Skeletal muscle tissue (tissue), 4 donors: Measurements from ENCODE around the gene HCLS1. TPM values are rescaled to one million over a fixed set of nuclear protein-coding genes. Genes with fewer than 3 reads are reported as not detected.
A peak's percentile ranks its signal among the peaks of the same experiment; 100 is the strongest.

Source experiments
- H3K27ac ChIP-seq: one replicate; pipeline ENCODE4 v1.7.0; 2013; ENCODE audit warnings: mild to moderate bottlenecking, low read depth, low read length, inconsistent platforms
- H3K27me3 ChIP-seq, 3 donors: one replicate each; pipeline ENCODE4 v1.7.0; 2013; ENCODE audit warnings: low read length in 3 of 3; ENCODE audit not compliant: control insufficient read depth in 3 of 3, insufficient read depth in 3 of 3
- H3K36me3 ChIP-seq, 3 donors: one replicate each; pipeline ENCODE4 v1.7.0; 2013; ENCODE audit warnings: low read length in 3 of 3; ENCODE audit not compliant: control insufficient read depth in 3 of 3, insufficient read depth in 3 of 3
- H3K4me1 ChIP-seq, 3 donors: one replicate each; pipeline ENCODE4 v1.7.0; 2013; ENCODE audit warnings: low read length in 3 of 3, mild to moderate bottlenecking in 3 of 3; ENCODE audit not compliant: control insufficient read depth in 3 of 3, insufficient read depth in 3 of 3
- H3K4me3 ChIP-seq, 3 donors: one replicate each; pipeline ENCODE4 v1.7.0; 2013; ENCODE audit warnings: low read length in 3 of 3
- H3K9ac ChIP-seq, 3 donors: one replicate each; pipeline ENCODE4 v1.7.0; 2013; ENCODE audit warnings: low read length in 3 of 3, mild to moderate bottlenecking in 3 of 3, moderate library complexity in 2 of 3, low read depth in 1 of 3
- H3K9me3 ChIP-seq, 3 donors: one replicate each; pipeline ENCODE4 v1.7.0; 2013; ENCODE audit warnings: low read length in 3 of 3; ENCODE audit not compliant: control insufficient read depth in 3 of 3
- total RNA-seq: library from RNA; depleted of rRNA; stranded (reverse); fragments of >200 nt; gene quantifications from one replicate; pipeline ENCODE4 v1.2.3, GENCODE V29; 2014
- donor health status: Osteomylitis.

The HCLS1 gene
- total RNA-seq, 1 donor from 2014 or later = 9.4 TPM

DNA sequence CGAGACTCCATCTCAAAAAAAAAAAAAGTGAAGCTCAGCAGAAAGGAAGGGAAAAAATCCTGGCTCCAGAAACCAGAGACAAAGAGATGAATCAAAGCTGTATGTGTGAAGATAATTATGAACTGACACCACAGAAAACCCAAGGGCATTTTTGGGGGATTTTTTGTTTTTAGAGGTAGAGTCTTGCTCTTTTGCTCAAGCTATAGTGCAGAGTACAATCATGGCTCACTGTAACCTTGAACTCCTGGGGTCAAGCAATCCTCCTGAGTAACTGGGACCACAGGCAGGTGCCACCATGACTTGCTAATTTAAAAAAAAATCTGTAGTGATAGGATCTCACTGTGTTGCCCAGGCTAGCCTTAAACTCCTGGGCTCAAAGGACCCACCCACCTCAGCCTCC is 22.8 kb downstream of the HCLS1 start:
- no peak overlapping the region for H3K9ac ChIP-seq
- peaks cover 0 to 4% (median 0%) of the 10 kb centered on the region in 3 donors for H3K36me3 ChIP-seq

DNA sequence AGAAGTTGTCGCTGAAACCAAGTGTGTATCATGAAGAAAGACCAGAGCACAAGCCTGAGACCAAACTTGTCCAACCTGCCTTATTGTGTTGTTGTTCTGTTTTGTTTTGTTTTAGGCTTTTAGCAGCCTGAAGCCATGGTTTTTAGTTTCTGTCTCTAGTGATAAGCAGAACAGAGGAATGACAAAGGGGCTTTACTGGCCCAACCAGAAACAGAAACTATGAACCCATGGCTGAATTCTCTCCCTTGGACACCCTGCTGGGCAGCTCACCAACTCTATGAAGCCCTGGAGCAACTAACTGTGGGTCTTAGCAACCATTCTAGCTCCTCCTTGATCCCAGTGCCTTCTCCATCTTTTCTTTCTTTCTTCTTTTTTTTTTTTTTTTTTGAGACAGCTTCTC is 30.3 kb downstream of the HCLS1 start:
- H3K27me3 ChIP-seq = no peaks in the 10 kb centered on the region
- no peak overlapping the region for H3K9ac ChIP-seq
- H3K4me1 ChIP-seq = peaks cover 0 to 3% (median 0%) of the 10 kb centered on the region in 3 donors
- H3K4me3 ChIP-seq = no peak overlapping the region
- H3K9me3 ChIP-seq = no peaks in the 10 kb centered on the region
- peaks cover 5 to 39% (median 22%) of the 10 kb centered on the region in 3 donors for H3K36me3 ChIP-seq
- H3K27ac ChIP-seq = no peak overlapping the region

More for the DNA sequence above, 22.8 kb downstream of the HCLS1 start:
- Histone ChIP-seq H3K27me3 (no peaks in the 10 kb centered on the region), H3K9me3 (no peaks in the 10 kb centered on the region), H3K4me3 (no peak overlapping the region), H3K4me1 (no peaks in the 10 kb centered on the region), H3K27ac (no peak overlapping the region)

DNA sequence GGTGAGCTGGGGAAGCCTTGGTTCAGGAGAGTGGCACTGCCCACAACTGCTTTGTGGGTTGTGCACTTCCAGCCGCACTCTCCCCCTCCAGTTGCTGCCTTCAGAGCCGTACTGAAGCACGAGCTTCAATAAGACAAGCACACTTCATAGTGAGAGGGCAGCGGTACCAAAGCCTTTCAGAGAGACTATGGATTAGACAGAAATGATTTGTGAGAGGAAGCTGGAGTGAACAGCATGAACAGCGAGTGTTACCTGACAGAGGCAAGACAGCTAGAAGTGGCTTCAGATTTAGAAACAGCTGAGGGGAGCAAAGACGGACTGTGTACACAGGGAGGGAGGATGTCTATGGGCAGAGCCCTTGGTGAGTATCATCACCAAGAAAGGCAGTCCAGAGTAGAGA is 31.1 kb downstream of the HCLS1 start:
- H3K9me3 ChIP-seq = no peaks in the 10 kb centered on the region
- H3K4me3 ChIP-seq = no peak overlapping the region
- H3K27ac ChIP-seq = no peak overlapping the region
- H3K9ac ChIP-seq = no peak overlapping the region
- H3K4me1 ChIP-seq = peaks cover 0 to 7% (median under 1%) of the 10 kb centered on the region in 3 donors
- peaks cover 5 to 39% (median 22%) of the 10 kb centered on the region in 3 donors for H3K36me3 ChIP-seq
- H3K27me3 ChIP-seq = no peaks in the 10 kb centered on the region

DNA sequence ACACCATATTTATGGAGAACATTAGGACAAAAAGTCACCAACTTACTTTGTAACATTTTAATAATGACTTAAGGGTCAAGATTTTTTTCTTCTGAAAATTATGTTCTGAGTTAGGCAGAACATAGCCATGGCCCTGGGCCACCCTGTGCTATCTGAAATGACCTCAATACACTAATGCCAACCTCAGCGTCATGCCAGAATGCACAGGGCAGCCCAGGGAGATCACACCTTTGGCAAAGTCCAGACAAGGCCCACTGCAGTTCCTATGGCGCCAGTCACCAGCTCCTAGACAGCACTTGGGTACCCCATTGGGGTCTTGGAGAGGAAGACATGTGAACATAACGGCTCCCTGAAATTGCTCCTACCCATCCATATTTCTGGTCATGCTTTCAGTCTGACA is 33.1 kb downstream of the HCLS1 start:
- peaks cover 4 to 13% (median 12%) of the 10 kb centered on the region in 3 donors for H3K4me1 ChIP-seq
- no peak overlapping the region for H3K9ac ChIP-seq
- no peaks in the 10 kb centered on the region for H3K9me3 ChIP-seq
- no peak overlapping the region for H3K4me3 ChIP-seq
- H3K27me3 ChIP-seq = no peaks in the 10 kb centered on the region
- no peak overlapping the region for H3K27ac ChIP-seq
- H3K36me3 ChIP-seq = peaks cover 9 to 51% (median 32%) of the 10 kb centered on the region in 3 donors

DNA sequence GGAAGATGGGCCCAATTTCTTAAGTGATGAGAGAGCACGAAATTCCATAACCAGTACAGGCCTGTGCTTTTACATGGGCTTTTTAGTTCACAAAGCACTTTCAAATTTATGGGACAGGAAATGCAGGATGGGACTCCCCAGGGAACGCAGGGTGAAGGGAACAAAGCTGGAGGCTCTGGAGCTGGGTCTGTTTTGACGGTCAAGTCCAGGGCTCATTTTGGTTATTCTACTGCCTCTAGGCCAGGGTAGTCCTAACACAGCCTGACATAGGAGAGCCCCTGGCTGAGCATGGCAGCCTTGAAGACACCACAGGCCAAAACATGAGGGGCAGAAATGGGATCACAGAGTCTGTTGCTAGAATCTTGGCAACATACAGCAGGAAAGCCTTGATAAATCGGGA is 33.5 kb downstream of the HCLS1 start:
- Histone ChIP-seq H3K27me3 (no peaks in the 10 kb centered on the region), H3K36me3 (peaks cover 13 to 55% (median 33%) of the 10 kb centered on the region in 3 donors), H3K9ac (no peak overlapping the region), H3K9me3 (no peaks in the 10 kb centered on the region), H3K4me1 (peaks cover 4 to 13% (median 12%) of the 10 kb centered on the region in 3 donors), H3K27ac (no peak overlapping the region), H3K4me3 (no peak overlapping the region)

DNA sequence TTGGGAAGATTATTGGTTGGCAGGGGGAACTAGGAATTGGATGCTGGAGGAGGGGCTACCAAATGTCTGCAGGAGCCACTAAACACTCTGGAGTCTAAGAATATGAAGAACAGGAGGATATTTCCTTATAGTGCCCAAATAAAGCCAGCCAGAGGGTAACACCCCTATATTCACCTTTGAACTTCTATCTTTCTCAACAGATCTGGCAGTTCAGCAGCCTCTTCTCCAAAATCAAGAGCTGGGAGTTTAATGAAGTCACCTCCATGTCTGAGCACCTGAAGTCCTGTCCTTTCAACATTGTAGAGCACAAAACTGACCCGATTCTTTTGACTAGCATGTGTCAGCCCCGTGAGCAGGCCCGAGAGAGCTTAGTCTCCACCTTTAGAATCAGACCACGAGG is 34.2 kb downstream of the HCLS1 start:
- no peaks in the 10 kb centered on the region for H3K27me3 ChIP-seq

DNA sequence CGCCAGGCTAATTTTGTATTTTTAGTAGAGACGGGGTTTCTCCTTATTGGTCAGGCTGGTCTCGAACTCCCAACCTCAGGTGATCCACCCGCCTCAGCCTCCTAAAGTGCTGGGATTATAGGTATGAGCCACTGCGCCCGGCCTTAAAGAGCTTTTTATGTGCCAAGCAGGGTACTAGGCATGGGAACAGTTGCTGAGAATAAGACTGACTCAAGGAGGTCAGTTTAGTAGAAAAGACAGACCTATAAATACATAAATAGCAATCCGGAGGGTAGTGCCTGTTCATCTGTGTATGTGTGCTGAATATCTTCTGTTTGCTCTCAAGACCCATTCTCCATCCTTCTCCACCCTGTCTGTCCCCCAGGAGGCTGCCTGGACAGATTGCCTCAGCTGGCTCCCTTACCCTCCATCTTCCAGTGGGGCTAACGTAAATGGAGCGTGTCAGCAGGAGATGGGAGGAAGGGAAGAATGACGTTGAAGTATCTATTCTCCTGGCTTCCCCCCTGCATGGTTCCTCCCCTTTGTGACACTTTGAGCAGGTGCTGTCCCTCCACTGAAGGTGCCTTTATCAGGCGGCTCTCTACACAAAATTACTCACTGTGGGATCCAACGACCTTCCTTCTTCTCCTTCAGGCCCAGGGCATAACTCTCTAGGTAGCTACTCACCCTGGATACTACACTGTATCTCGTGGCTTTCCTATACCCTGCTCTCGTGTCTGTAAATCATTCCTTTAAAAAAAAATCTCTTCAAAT is 36.4 kb downstream of the HCLS1 start:
- peaks cover 4 to 13% (median 12%) of the 10 kb centered on the region in 3 donors for H3K4me1 ChIP-seq
- peaks cover 23 to 56% (median 39%) of the 10 kb centered on the region in 3 donors for H3K36me3 ChIP-seq
- peak overlapping the region in 2 of 3 donors; percentile 8 to 40 for H3K9ac ChIP-seq
- peak overlapping the region in 2 of 3 donors; percentile 45 to 50 for H3K4me3 ChIP-seq
- peak overlapping the region; percentile 0 for H3K27ac ChIP-seq
- no peaks in the 10 kb centered on the region for H3K27me3 ChIP-seq
- no peaks in the 10 kb centered on the region for H3K9me3 ChIP-seq

More for the DNA sequence above, 34.2 kb downstream of the HCLS1 start:
- no peak overlapping the region for H3K27ac ChIP-seq
- H3K36me3 ChIP-seq = peaks cover 17 to 59% (median 34%) of the 10 kb centered on the region in 3 donors
- H3K9ac ChIP-seq = no peak overlapping the region
- H3K4me1 ChIP-seq = peaks cover 4 to 13% (median 12%) of the 10 kb centered on the region in 3 donors
- H3K4me3 ChIP-seq = no peak overlapping the region
- no peaks in the 10 kb centered on the region for H3K9me3 ChIP-seq

DNA sequence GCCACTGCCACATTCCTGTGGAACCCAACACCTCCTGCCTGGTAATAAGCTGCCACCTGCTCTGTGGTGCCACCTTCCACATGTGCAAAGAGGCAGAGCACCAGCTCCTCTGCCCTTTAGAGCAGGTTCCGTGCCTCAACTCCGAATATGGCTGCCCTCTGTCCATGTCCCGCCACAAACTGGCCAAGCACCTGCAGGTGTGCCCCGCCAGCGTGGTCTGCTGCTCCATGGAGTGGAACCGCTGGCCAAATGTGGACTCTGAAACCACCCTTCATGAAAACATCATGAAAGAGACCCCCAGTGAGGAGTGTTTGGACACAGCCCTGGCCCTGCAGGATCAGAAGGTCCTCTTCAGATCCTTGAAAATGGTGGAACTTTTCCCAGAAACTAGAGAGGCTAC is 39.2 kb downstream of the HCLS1 start:
- H3K4me1 ChIP-seq = peaks cover 4 to 12% (median 11%) of the 10 kb centered on the region in 3 donors
- no peak overlapping the region for H3K4me3 ChIP-seq
- peaks cover 19 to 33% (median 22%) of the 10 kb centered on the region in 3 donors for H3K36me3 ChIP-seq
- no peak overlapping the region for H3K27ac ChIP-seq
- H3K9ac ChIP-seq = no peak overlapping the region
- no peaks in the 10 kb centered on the region for H3K27me3 ChIP-seq
- H3K9me3 ChIP-seq = no peaks in the 10 kb centered on the region

DNA sequence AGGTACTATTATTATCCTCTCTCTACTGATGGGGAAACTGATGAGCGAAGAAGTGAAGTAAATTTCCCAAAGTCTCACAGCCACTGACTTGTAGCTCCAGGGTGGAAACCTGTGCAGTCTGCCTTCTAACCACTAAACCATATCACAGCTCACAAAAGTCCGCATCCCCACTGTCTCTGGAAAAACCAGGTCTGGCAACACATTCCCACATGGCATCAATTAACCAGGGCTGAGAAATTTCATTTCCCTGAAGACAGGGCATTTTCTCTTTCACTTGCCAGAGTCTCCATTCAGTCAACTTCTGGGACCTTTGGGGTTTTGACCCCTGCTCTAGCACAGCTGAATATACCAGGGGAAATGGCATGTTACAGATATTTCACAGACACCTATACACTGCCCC is 41.0 kb downstream of the HCLS1 start:
- Histone ChIP-seq H3K4me3 (no peak overlapping the region), H3K9me3 (no peaks in the 10 kb centered on the region), H3K4me1 (peaks cover 4 to 12% (median 8%) of the 10 kb centered on the region in 3 donors), H3K27ac (no peak overlapping the region), H3K27me3 (no peaks in the 10 kb centered on the region), H3K36me3 (peaks cover 19 to 27% (median 22%) of the 10 kb centered on the region in 3 donors), H3K9ac (no peak overlapping the region)

DNA sequence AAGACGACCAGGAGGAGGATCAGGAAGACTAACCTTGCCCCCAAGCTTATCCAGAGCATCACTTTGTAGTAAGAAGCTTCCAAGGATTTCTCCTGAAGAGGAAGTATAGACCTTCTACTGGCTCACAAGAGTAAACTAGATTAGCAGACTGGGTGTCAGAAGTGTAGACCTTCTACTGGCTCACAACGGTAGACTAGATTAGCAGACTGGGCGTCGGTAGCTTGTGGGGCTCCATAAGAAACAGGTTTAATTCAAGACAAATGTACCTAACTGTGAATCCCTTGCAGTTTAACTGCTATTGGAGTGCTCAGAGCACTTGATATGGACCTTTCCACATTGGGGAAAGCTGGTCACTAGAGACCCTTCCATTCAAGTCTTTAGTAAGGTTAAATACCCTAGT is 54.6 kb downstream of the HCLS1 start:
- no peak overlapping the region for H3K4me3 ChIP-seq
- no peaks in the 10 kb centered on the region for H3K27me3 ChIP-seq
- H3K4me1 ChIP-seq = peaks cover 14 to 33% (median 30%) of the 10 kb centered on the region in 3 donors
- no peaks in the 10 kb centered on the region for H3K9me3 ChIP-seq
- H3K9ac ChIP-seq = no peak overlapping the region
- H3K36me3 ChIP-seq = peaks cover 13 to 18% (median 16%) of the 10 kb centered on the region in 3 donors
- H3K27ac ChIP-seq = no peak overlapping the region
